ENCODE results near the gene DNM3.

DNA sequence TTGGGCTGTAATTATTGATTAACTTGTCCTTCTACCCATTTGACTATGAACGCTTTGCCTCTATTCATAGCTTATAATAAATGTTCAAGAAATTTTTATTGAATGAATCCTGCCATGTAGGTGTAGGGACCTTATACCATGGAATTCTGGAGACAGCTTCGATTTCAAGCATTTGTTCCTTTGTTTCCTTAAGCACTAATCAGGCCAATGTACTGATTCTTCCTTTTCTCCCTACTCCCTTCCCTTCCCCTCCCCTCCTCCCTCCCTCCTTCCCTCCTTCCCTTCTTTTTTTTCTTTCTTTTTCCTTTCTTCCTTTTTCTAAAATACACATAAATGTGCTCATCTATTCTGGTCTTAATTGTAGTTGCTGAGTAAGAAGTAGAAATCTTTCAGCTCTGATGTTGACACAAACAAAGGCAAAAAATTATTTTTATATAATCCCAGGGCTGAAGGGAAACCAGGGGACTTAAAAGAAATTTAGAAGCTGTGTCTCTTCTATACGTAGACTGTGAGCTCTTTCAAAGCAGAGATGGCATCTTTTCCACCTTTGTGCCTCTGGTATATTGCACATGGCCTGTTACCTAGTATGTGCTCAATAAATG, 24.9 kb upstream of the DNM3 start:
- no peak for TF ChIP-seq CTCF (IDR thresholded peaks at IDR 0.05)
- no peak for TF ChIP-seq POLR2A (IDR thresholded peaks at IDR 0.05)
- TF ChIP-seq EP300 (IDR thresholded peaks at IDR 0.05): no peak
